ENCODE data around the gene GPR150. TPM values are rescaled to one million over a fixed set of nuclear protein-coding genes. Genes with fewer than 3 reads are reported as not detected.

The GPR150 gene
- total RNA-seq, 1 experiment from 2014 or later, result not detected

DNA sequence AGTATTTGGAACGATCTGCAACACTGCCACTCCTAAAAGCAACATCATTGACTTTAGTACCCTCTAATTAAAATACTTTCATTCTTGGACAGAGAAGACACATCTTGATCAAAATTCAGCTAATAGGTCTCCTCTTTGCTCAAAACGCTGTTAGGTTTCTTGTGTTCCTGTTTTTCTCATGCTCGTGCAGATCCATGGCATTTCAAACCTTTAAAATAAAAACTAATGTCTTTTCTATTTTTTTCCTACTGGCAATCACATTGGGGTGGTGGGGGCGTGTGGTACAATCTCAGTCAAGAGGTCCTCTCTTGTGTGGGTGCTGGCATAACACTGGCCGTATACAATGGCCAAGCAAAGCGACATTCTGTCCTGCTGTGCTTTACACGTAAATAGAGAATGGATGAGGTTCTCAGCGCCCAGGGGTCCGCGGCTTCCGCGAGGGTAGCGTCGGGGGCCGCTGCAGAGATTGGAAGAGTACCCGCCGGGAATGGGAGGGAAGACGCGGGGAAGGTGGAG, 315 bp upstream of the GPR150 start:
- intact Hi-C loops (cut with micrococcal nuclease), result no loop called here
- H3K4me3 ChIP-seq (ENCODE audit: low read length), result no peak overlapping the region
- ChIA-PET CTCF (no interaction called here), POLR2A (ENCODE audit: unreplicated experiment) (no interaction called here)
- H3K36me3 ChIP-seq (ENCODE audit: low read depth, low read length), result no peaks in the 10 kb centered on the region
- H3K4me1 ChIP-seq (ENCODE audit: insufficient read depth, low read length), result no peaks in the 10 kb centered on the region
- H3F3A ChIP-seq (ENCODE audit: low read length, unreplicated experiment), result no peaks in the 10 kb centered on the region
- no peaks in the 10 kb centered on the region for H3K9me3 ChIP-seq (ENCODE audit: low read length)
- H3K9ac ChIP-seq (ENCODE audit: low read length), result no peak overlapping the region
- no peak overlapping the region for H3K27ac ChIP-seq (ENCODE audit: low read length)
- no peak overlapping the region for H2AFZ ChIP-seq (ENCODE audit: low read length)
- H3K4me2 ChIP-seq (ENCODE audit: low read length), result no peak overlapping the region
- no peaks in the 10 kb centered on the region for H3K9me2 ChIP-seq (replicated peaks; ENCODE audit: low read length)
- no peak for DNase-seq
- BruUV-seq (replicated peaks), result no TSS peak
- TF ChIP-seq, protein P1, sequence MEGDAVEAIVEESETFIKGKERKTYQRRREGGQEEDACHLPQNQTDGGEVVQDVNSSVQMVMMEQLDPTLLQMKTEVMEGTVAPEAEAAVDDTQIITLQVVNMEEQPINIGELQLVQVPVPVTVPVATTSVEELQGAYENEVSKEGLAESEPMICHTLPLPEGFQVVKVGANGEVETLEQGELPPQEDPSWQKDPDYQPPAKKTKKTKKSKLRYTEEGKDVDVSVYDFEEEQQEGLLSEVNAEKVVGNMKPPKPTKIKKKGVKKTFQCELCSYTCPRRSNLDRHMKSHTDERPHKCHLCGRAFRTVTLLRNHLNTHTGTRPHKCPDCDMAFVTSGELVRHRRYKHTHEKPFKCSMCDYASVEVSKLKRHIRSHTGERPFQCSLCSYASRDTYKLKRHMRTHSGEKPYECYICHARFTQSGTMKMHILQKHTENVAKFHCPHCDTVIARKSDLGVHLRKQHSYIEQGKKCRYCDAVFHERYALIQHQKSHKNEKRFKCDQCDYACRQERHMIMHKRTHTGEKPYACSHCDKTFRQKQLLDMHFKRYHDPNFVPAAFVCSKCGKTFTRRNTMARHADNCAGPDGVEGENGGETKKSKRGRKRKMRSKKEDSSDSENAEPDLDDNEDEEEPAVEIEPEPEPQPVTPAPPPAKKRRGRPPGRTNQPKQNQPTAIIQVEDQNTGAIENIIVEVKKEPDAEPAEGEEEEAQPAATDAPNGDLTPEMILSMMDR (conservative IDR thresholded peaks at IDR 0.05; ENCODE audit: low read depth, low read length), result no peak
- TF ChIP-seq EZH2phosphoT487 (IDR thresholded peaks at IDR 0.05; ENCODE audit: borderline replicate concordance, low read length) (no peak), EZH2 (IDR thresholded peaks at IDR 0.05; ENCODE audit: low read length, unreplicated experiment) (no peak)
- ATAC-seq, result no peak
- no peaks in the 10 kb centered on the region for H4K20me1 ChIP-seq (ENCODE audit: low read length)
- H3K79me2 ChIP-seq (ENCODE audit: low read length), result no peaks in the 10 kb centered on the region
- 0 out of 2 replicates have a peak, but pooled peaks cover 9% of the 10 kb centered on the region for H3K27me3 ChIP-seq (ENCODE audit: low read length)

DNA sequence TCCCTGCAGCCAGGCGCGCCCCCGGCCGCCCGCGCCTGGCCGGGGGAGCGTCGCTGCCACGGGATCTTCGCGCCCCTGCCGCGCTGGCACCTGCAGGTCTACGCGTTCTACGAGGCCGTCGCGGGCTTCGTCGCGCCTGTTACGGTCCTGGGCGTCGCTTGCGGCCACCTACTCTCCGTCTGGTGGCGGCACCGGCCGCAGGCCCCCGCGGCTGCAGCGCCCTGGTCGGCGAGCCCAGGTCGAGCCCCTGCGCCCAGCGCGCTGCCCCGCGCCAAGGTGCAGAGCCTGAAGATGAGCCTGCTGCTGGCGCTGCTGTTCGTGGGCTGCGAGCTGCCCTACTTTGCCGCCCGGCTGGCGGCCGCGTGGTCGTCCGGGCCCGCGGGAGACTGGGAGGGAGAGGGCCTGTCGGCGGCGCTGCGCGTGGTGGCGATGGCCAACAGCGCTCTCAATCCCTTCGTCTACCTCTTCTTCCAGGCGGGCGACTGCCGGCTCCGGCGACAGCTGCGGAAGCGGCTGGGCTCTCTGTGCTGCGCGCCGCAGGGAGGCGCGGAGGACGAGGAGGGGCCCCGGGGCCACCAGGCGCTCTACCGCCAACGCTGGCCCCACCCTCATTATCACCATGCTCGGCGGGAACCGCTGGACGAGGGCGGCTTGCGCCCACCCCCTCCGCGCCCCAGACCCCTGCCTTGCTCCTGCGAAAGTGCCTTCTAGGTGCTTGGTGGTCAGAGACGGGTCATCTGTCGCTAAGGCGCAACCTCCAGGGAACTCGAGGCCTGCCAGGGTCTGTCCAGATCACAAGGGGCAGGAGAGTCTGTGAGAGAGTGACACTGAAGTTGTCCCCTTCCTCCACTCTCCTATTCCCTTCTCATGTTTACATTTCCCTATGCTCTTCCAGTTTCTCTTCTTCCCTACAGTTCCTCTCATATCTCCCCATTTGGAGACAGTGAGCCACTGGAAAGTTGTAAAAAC, 1.3 kb downstream of the GPR150 start:
- H2AFZ ChIP-seq (ENCODE audit: low read length), result peak overlapping the region; percentile 82
- CTCF ChIA-PET, result no interaction called here
- TF ChIP-seq EZH2 (IDR thresholded peaks at IDR 0.05; ENCODE audit: low read length, unreplicated experiment), result no peak
- no peak for TF ChIP-seq EZH2phosphoT487 (IDR thresholded peaks at IDR 0.05; ENCODE audit: borderline replicate concordance, low read length)
- TF ChIP-seq, protein P1 (conservative IDR thresholded peaks at IDR 0.05; ENCODE audit: low read depth, low read length), result no peak
- no peak overlapping the region for H3K9ac ChIP-seq (ENCODE audit: low read length)
- no peaks in the 10 kb centered on the region for H3F3A ChIP-seq (ENCODE audit: low read length, unreplicated experiment)
- ATAC-seq, result peak; percentile 67
- H3K36me3 ChIP-seq (ENCODE audit: low read depth, low read length), result no peaks in the 10 kb centered on the region
- no peaks in the 10 kb centered on the region for H3K79me2 ChIP-seq (ENCODE audit: low read length)
- no peak for DNase-seq
- no peaks in the 10 kb centered on the region for H4K20me1 ChIP-seq (ENCODE audit: low read length)
- H3K27me3 ChIP-seq (ENCODE audit: low read length), result 0 out of 2 replicates have a peak, but pooled peaks cover 9% of the 10 kb centered on the region
- peak overlapping the region; percentile 53 for H3K4me3 ChIP-seq (ENCODE audit: low read length)
- H3K27ac ChIP-seq (ENCODE audit: low read length), result no peak overlapping the region
- no TSS peak for BruUV-seq (replicated peaks)
- H3K4me2 ChIP-seq (ENCODE audit: low read length), result peak overlapping the region; percentile 80
- H3K4me1 ChIP-seq (ENCODE audit: insufficient read depth, low read length), result no peaks in the 10 kb centered on the region
- POLR2A ChIA-PET (ENCODE audit: unreplicated experiment), result no interaction called here
- H3K9me3 ChIP-seq (ENCODE audit: low read length), result no peaks in the 10 kb centered on the region
- no peaks in the 10 kb centered on the region for H3K9me2 ChIP-seq (replicated peaks; ENCODE audit: low read length)
- intact Hi-C loops (cut with micrococcal nuclease), result no loop called here
